Type B pancreatic cell (in vitro differentiated cells): ENCODE data around the gene SMARCC1. TPM values are rescaled to one million over a fixed set of nuclear protein-coding genes. Genes with fewer than 3 reads are reported as not detected.
A peak's percentile ranks its signal among the peaks of the same experiment; 100 is the strongest.

Experiments
- DNase-seq: peaks from one replicate; pipeline ENCODE4 v3.0.0; 2021; ENCODE audit warnings: mixed read lengths; ENCODE audit not compliant: unreplicated experiment; ENCODE audit errors: extremely low spot score
- H3K27ac Mint-ChIP-seq: 2 replicates; pipeline ENCODE4 v1.8.0; 2021; ENCODE audit warnings: mild to moderate bottlenecking, mixed read lengths
- H3K27me3 Mint-ChIP-seq: 2 replicates; pipeline ENCODE4 v1.8.0; 2021; ENCODE audit warnings: mixed read lengths
- H3K36me3 Mint-ChIP-seq: 2 replicates; pipeline ENCODE4 v1.8.0; 2021; ENCODE audit warnings: mixed read lengths
- H3K4me1 Mint-ChIP-seq: one replicate; pipeline ENCODE4 v1.8.0; 2021; ENCODE audit warnings: mixed read lengths; ENCODE audit not compliant: unreplicated experiment
- H3K4me3 Mint-ChIP-seq: 2 replicates; pipeline ENCODE4 v1.8.0; 2021; ENCODE audit warnings: mild to moderate bottlenecking, mixed read lengths
- H3K9me3 Mint-ChIP-seq: 2 replicates; pipeline ENCODE4 v1.8.0; 2021; ENCODE audit warnings: mixed read lengths
- total RNA-seq: library from RNA; stranded (reverse); gene quantifications from 2 replicates; pipeline ENCODE4 v1.2.1, GENCODE V29; 2021; ENCODE audit warnings: low replicate concordance
- TF ChIP-seq, protein P1 (sequence below): fragments of 200-600 bp; sonication (generic); conservative IDR thresholded peaks from 2 replicates; pipeline ENCODE4 v1.5.0; 2021; ENCODE audit warnings: antibody characterized with exemption, mild to moderate bottlenecking

The SMARCC1 gene
- total RNA-seq, 1 donor from 2014 or later, result 200 TPM

DNA sequence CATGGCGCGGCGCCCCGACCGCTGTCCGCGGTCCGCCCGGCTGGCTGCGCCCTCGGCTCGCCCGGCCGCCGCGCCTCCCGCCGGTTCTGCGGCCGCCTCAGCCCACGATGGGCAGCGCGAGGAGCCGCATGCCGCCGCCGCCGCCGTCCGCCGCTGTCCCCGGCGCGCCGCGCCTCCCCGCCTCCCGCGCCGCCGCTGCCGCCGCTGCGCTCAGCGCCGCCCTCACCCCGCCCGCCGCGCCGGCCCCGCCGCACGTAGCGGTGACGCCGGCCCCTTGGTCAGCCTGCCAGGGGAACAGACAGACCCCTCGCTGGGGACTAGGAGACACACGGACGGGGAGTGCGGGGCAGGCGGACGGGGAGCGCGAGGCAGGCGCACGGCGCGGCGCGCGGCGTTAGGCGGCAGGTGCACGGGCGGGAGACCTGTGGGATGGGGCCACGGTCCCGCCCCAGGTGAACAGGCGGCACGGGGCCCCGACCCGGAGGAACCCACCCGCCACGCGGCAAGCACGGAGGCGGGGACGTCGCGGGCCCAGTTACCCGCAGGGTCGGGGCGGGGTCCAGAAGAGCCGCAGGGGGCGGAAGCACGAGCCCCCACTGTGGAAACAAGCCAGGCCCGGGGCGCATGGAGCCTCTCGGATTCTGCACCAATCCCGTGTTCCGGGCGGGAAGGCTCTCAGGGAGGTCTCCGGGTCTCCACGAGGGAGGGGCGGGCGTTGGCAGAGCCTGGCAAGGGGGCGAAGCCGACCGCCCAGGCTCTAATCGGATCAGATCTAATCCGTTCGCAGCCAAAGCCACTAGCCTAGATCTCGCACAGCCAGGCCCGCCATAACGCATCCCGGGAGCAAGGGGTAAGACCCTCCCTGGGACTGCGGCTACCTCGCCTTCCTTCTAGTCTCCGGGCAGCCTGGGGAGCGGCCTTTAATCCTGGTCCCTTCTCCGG is 202.7 kb downstream of the SMARCC1 start, which contains the start of gene CSPG5:
TSS of gene CSPG5 (minus strand) at position 175 of the 942 bp plus-strand sequence. CDS start at position 3, 172 bp downstream.
- Mint-ChIP-seq H3K27me3 (peaks cover 50% of the 10 kb centered on the region), H3K9me3 (no peaks in the 10 kb centered on the region), H3K4me1 (peaks cover 1% of the 10 kb centered on the region), H3K4me3 (peak within 1 kb of the TSS; percentile 80), H3K27ac (no peak within 1 kb of the TSS), H3K36me3 (no peaks in the 10 kb centered on the region)
- DNase-seq, result no peak
- TF ChIP-seq, protein P1, sequence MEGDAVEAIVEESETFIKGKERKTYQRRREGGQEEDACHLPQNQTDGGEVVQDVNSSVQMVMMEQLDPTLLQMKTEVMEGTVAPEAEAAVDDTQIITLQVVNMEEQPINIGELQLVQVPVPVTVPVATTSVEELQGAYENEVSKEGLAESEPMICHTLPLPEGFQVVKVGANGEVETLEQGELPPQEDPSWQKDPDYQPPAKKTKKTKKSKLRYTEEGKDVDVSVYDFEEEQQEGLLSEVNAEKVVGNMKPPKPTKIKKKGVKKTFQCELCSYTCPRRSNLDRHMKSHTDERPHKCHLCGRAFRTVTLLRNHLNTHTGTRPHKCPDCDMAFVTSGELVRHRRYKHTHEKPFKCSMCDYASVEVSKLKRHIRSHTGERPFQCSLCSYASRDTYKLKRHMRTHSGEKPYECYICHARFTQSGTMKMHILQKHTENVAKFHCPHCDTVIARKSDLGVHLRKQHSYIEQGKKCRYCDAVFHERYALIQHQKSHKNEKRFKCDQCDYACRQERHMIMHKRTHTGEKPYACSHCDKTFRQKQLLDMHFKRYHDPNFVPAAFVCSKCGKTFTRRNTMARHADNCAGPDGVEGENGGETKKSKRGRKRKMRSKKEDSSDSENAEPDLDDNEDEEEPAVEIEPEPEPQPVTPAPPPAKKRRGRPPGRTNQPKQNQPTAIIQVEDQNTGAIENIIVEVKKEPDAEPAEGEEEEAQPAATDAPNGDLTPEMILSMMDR, result no peak

DNA sequence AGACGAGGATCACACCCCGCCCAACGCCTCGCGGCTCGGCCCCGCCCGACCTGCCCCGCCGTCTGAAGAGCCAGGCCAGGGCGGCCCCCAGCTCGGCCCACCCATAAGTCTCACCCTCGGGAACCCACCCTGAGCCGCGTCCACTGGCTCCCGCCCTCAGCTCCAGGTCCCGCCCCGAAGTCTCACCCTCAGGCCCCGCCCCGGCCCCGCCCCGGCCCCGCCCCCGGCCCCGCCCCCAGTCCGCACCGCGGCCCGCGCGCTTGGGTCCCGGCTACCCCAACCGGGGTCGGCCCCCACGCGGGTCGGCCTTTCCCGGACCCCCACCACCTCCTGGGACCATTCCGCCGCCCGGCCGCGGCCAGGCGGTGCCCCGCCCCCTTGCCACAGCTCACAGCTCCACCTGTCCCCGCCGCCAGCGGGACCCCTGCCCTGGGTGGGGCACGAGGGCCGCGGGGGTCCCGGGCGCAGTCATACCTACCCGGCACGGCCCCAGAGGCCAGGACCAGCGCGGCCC is 203.5 kb downstream of the SMARCC1 start:
- no peak for DNase-seq
- H3K4me3 Mint-ChIP-seq, result peak overlapping the region; percentile 55
- TF ChIP-seq, protein P1, result no peak
- H3K36me3 Mint-ChIP-seq, result no peaks in the 10 kb centered on the region
- peaks cover 9% of the 10 kb centered on the region for H3K4me1 Mint-ChIP-seq
- H3K27me3 Mint-ChIP-seq, result peaks cover 58% of the 10 kb centered on the region
- H3K9me3 Mint-ChIP-seq, result no peaks in the 10 kb centered on the region
- H3K27ac Mint-ChIP-seq, result no peak overlapping the region

DNA sequence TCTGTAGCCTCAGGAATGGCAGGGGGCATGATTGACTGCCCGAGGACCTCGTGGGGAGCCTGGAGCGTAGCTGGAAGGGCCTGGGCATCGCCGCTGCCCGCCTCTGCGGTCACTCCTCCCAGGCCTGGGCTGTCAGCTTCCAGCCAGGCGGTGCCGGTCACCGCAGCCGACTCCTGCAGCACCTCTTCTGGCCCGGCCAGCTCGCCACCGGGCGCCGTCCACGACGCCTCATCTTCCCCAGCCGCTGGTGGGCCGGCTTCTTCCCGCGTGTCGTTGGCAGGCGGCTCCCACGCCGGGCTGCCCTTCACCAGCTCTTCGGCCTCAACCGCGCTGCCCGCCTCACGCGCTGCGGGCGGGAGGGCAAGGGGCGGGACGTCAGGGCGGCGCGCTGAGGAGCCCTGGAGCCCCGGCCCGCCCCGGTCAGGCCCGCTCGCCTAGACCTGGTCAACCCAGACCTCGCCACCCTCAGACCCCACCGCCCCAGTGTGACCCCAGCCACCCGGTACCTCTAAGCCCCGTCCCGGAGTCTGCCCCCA is 204.0 kb downstream of the SMARCC1 start:
- Mint-ChIP-seq H3K36me3 (no peaks in the 10 kb centered on the region), H3K9me3 (no peaks in the 10 kb centered on the region), H3K4me1 (peaks cover 12% of the 10 kb centered on the region), H3K27me3 (peaks cover 61% of the 10 kb centered on the region), H3K4me3 (peak overlapping the region; percentile 55), H3K27ac (no peak overlapping the region)
- TF ChIP-seq, protein P1, result no peak
- DNase-seq, result no peak

- H3K27ac Mint-ChIP-seq, result peak overlapping the region; percentile 86
- H3K36me3 Mint-ChIP-seq, result no peaks in the 10 kb centered on the region
- peaks cover 49% of the 10 kb centered on the region for H3K27me3 Mint-ChIP-seq
- TF ChIP-seq, protein P1, result no peak
- no peak for DNase-seq
- no peaks in the 10 kb centered on the region for H3K9me3 Mint-ChIP-seq
- H3K4me3 Mint-ChIP-seq, result peak overlapping the region; percentile 65
- peaks cover 24% of the 10 kb centered on the region for H3K4me1 Mint-ChIP-seq
Measured at GRCh38 chr3:47573190-47574172, 208.2 kb downstream of the SMARCC1 start.
